ENCODE data around the gene VDR. TPM values are rescaled to one million over a fixed set of nuclear protein-coding genes. Genes with fewer than 3 reads are reported as not detected.

VDR gene
- total RNA-seq, 3 donors from 2014 or later = 83.5 to 95.1 (median 87.3) TPM

DNA sequence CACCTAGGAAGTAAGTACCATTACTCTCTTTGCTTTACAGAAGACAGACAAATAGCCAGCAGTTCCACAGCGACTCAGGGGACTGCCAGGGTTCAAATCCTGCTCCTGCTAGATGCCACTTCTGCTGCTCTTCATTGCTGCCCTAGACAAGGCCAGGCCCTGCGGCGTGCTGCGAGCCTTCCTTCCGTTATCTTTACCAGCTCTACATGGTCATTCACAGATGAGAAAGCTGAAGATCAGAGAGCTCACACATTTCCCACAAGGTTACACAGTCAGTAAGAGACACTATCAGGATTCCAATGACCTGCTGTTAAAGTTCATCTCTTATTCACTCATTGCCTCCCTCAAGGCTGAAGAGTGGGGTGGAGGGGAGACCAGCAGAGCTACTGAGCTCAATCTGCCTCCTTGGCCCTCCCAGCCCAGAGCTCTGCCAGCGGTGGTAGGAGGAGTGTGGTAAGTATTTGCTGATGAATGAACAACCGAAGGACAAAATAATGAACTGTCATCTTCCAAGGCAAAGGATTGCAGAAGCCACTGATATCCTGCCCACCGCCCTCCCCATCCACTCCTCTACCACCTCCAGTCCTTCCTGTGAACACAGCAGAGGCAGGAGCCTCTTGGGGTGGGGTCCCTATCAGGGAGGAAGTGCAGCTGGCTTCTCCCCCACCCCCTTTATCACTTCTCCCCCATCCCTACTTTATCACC, 70.4 kb downstream of the VDR start:
- no peak overlapping the region for H3K4me3 Mint-ChIP-seq
- H3K36me3 Mint-ChIP-seq (ENCODE audit: insufficient read depth) = no peaks in the 10 kb centered on the region
- ATAC-seq (no peak), DNase-seq (no peak)
- H3K4me1 Mint-ChIP-seq (ENCODE audit: low read depth) = peaks cover 81% of the 10 kb centered on the region
- no peaks in the 10 kb centered on the region for H3K27me3 Mint-ChIP-seq (ENCODE audit: low read depth)
- no peaks in the 10 kb centered on the region for H3K9me3 Mint-ChIP-seq

DNA sequence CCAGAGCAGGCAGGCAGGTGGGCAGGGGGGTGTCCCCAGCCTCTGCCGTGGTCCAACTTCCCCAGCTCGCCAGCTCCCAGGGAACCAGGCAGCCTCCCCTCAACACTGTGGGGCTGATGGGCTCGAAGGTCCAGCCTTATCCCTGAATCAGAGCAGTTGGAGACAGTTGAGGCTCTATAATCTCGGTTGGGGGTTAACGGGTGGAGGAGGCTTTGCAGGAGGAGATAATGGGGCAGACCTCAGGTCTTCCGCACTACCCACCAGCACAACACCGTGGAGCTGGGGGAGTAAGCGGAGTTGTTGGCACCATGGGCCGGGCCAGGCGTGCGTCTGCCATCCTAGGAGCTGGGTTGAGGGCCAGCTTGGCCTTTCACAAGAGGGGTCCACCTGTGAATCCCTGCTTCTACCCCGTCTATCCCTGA, 71.2 kb downstream of the VDR start:
- Mint-ChIP-seq H3K27me3 (ENCODE audit: low read depth) (no peaks in the 10 kb centered on the region), H3K4me1 (ENCODE audit: low read depth) (peaks cover 88% of the 10 kb centered on the region), H3K36me3 (ENCODE audit: insufficient read depth) (no peaks in the 10 kb centered on the region), H3K9me3 (no peaks in the 10 kb centered on the region), H3K4me3 (no peak overlapping the region)
- DNase-seq (no peak), ATAC-seq (no peak)

DNA sequence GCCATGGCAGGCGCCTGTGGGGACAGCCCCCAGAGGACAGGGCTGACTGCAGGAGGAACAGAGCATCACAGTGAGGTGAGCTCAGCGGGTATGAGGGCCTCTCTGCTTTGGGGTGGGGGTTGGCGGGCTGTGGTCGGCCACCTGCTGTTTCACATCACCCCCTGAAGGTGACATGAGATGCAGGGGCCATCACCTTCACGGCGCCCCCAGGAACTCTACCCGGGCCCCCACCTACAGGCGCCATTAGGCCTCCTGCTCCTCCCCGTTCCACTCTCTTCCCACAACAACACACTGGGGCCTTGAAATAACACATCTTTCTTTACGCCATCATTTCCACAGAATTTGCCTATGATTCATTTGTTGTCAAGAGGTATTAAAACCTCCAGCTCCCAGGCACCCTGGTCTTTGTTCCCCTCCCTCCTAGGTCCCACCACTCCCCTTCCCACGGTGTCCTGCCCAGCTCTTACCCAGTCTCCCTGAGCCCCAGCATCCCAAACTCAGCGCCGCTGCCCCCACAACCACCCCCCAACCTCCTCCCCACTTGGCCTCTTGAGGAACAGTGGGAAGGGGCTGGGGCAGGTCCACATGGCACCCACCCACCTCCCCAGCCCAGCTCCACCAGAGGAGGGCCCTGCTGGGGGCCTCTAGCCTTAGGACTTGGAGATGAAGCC, 72.4 kb downstream of the VDR start:
- Mint-ChIP-seq H3K4me1 (ENCODE audit: low read depth) (peaks cover 86% of the 10 kb centered on the region), H3K9me3 (no peaks in the 10 kb centered on the region), H3K27me3 (ENCODE audit: low read depth) (no peaks in the 10 kb centered on the region), H3K36me3 (ENCODE audit: insufficient read depth) (no peaks in the 10 kb centered on the region), H3K4me3 (peak overlapping the region; percentile 70)
- ATAC-seq (peak; percentile 77 to 78), DNase-seq (peak; percentile 33)

GRCh38 chr12:47829584-47829983, 75.2 kb downstream of the VDR start:
- DNase-seq (no peak), ATAC-seq (no peak)
- no peaks in the 10 kb centered on the region for H3K27me3 Mint-ChIP-seq (ENCODE audit: low read depth)
- H3K4me3 Mint-ChIP-seq = no peak overlapping the region
- H3K9me3 Mint-ChIP-seq = no peaks in the 10 kb centered on the region
- no peaks in the 10 kb centered on the region for H3K36me3 Mint-ChIP-seq (ENCODE audit: insufficient read depth)
- H3K4me1 Mint-ChIP-seq (ENCODE audit: low read depth) = peaks cover 89% of the 10 kb centered on the region

DNA sequence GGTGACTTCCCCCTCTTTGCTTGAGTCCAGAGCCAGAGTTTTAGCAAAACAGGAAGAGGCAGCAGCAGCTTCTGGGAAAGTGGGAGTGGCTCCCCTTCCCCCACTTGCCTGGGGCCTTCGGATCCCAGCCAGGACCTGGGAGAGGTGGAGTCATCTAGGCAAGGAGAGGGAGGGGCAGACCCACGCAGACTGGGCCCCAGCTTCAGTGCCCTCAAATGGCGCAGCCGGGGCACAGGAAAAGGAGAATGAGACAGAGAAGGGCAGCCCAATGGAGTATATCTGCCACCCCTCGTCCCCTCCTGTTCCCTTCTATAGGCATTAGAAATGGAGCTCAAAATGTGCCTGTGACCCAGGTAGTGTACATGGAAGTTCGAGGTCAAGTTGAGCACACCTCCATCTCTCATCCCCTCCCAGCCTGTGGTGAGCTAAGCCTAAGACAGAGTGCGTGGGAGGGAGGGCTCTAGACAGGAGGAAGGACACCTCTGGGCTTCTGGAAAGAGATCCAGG, 75.8 kb downstream of the VDR start:
- no peak for DNase-seq
- ATAC-seq = no peak
- Mint-ChIP-seq H3K27me3 (ENCODE audit: low read depth) (no peaks in the 10 kb centered on the region), H3K4me3 (no peak overlapping the region), H3K4me1 (ENCODE audit: low read depth) (peaks cover 89% of the 10 kb centered on the region), H3K36me3 (ENCODE audit: insufficient read depth) (no peaks in the 10 kb centered on the region), H3K9me3 (no peaks in the 10 kb centered on the region)

GRCh38 chr12:47828008-47828975, 76.5 kb downstream of the VDR start:
- no peak overlapping the region for H3K4me3 Mint-ChIP-seq
- no peaks in the 10 kb centered on the region for H3K36me3 Mint-ChIP-seq (ENCODE audit: insufficient read depth)
- H3K27me3 Mint-ChIP-seq (ENCODE audit: low read depth) = no peaks in the 10 kb centered on the region
- H3K4me1 Mint-ChIP-seq (ENCODE audit: low read depth) = peaks cover 89% of the 10 kb centered on the region
- no peak for DNase-seq
- no peak for ATAC-seq
- no peaks in the 10 kb centered on the region for H3K9me3 Mint-ChIP-seq

DNA sequence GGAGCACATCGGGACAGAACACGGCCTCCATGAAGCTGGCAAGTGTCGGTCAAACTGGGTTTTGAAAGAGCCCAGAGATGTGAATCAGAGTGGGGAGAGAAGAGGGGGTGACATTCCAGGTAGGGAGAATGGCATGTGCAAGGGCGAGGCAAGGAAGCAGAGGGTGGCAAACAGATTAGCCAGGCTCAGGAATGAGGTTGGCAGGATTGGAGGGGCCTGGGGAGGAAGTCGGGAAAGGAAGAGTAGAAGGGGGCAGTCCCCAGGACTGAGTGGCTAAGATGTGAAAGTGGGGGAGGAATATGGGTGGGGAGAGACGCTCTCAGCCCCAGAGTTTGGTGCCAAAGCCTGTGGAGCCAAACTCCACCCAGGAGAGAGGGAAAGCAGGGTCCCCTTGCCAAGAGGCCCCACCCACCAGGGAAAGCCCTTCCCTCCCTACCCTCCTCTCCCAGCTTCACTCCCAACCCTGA, 79.6 kb downstream of the VDR start:
- no peak for ATAC-seq
- Mint-ChIP-seq H3K36me3 (ENCODE audit: insufficient read depth) (no peaks in the 10 kb centered on the region), H3K4me1 (ENCODE audit: low read depth) (peaks cover 90% of the 10 kb centered on the region), H3K9me3 (no peaks in the 10 kb centered on the region), H3K4me3 (no peak overlapping the region), H3K27me3 (ENCODE audit: low read depth) (no peaks in the 10 kb centered on the region)
- no peak for DNase-seq

GRCh38 chr12:47824635-47825034, 80.2 kb downstream of the VDR start:
- peaks cover 90% of the 10 kb centered on the region for H3K4me1 Mint-ChIP-seq (ENCODE audit: low read depth)
- DNase-seq = no peak
- H3K27me3 Mint-ChIP-seq (ENCODE audit: low read depth) = no peaks in the 10 kb centered on the region
- no peak for ATAC-seq
- H3K4me3 Mint-ChIP-seq = peak overlapping the region; percentile 22
- no peaks in the 10 kb centered on the region for H3K9me3 Mint-ChIP-seq
- no peaks in the 10 kb centered on the region for H3K36me3 Mint-ChIP-seq (ENCODE audit: insufficient read depth)

DNA sequence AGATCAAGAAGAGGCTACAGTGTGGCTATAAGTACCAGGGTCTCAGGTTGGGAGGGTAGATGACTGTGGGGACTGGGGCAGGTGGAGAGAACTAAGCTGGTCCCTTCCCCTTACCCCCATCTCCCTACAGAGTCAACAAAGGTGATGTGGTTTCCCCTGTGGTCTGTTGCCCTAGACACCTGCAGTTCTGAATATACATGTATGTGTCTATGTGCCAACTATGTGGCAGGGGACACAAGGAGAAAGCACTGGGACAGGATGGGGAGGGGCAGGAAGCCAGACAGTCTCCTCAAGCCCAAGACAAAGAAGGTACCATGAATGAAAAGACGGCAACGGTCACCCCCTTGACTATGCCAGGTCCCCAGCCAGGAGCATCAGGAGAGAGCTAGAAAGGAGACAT, 80.6 kb downstream of the VDR start:
- H3K4me3 Mint-ChIP-seq = peak overlapping the region; percentile 22
- ATAC-seq (no peak), DNase-seq (no peak)
- no peaks in the 10 kb centered on the region for H3K9me3 Mint-ChIP-seq
- no peaks in the 10 kb centered on the region for H3K36me3 Mint-ChIP-seq (ENCODE audit: insufficient read depth)
- peaks cover 85% of the 10 kb centered on the region for H3K4me1 Mint-ChIP-seq (ENCODE audit: low read depth)
- no peaks in the 10 kb centered on the region for H3K27me3 Mint-ChIP-seq (ENCODE audit: low read depth)

GRCh38 chr12:47823422-47824086, 81.2 kb downstream of the VDR start:
- peaks cover 80% of the 10 kb centered on the region for H3K4me1 Mint-ChIP-seq (ENCODE audit: low read depth)
- H3K9me3 Mint-ChIP-seq = no peaks in the 10 kb centered on the region
- H3K4me3 Mint-ChIP-seq = peak overlapping the region; percentile 22

GRCh38 chr12:47822863-47823262, 81.9 kb downstream of the VDR start:
- H3K36me3 Mint-ChIP-seq (ENCODE audit: insufficient read depth) = peaks cover 8% of the 10 kb centered on the region
- H3K9me3 Mint-ChIP-seq = no peaks in the 10 kb centered on the region
- peaks cover 80% of the 10 kb centered on the region for H3K4me1 Mint-ChIP-seq (ENCODE audit: low read depth)
- no peak for DNase-seq
- H3K4me3 Mint-ChIP-seq = no peak overlapping the region
- no peak for ATAC-seq
- H3K27me3 Mint-ChIP-seq (ENCODE audit: low read depth) = no peaks in the 10 kb centered on the region

More at GRCh38 chr12:47823422-47824086, 81.2 kb downstream of the VDR start:
- ATAC-seq = no peak
- Mint-ChIP-seq H3K27me3 (ENCODE audit: low read depth) (no peaks in the 10 kb centered on the region), H3K36me3 (ENCODE audit: insufficient read depth) (peaks cover under 1% of the 10 kb centered on the region)
- no peak for DNase-seq

GRCh38 chr12:47822401-47822800, 82.4 kb downstream of the VDR start:
- H3K36me3 Mint-ChIP-seq (ENCODE audit: insufficient read depth) = peaks cover 11% of the 10 kb centered on the region
- H3K4me3 Mint-ChIP-seq = peak overlapping the region; percentile 11
- H3K9me3 Mint-ChIP-seq = no peaks in the 10 kb centered on the region
- ATAC-seq = no peak
- peaks cover 84% of the 10 kb centered on the region for H3K4me1 Mint-ChIP-seq (ENCODE audit: low read depth)
- no peak for DNase-seq
- no peaks in the 10 kb centered on the region for H3K27me3 Mint-ChIP-seq (ENCODE audit: low read depth)

GRCh38 chr12:47821346-47821706, 83.5 kb downstream of the VDR start:
- H3K36me3 Mint-ChIP-seq (ENCODE audit: insufficient read depth) = peaks cover 15% of the 10 kb centered on the region
- DNase-seq (no peak), ATAC-seq (no peak)
- H3K4me1 Mint-ChIP-seq (ENCODE audit: low read depth) = peaks cover 82% of the 10 kb centered on the region
- H3K9me3 Mint-ChIP-seq = no peaks in the 10 kb centered on the region
- H3K27me3 Mint-ChIP-seq (ENCODE audit: low read depth) = no peaks in the 10 kb centered on the region
- peak overlapping the region; percentile 92 for H3K4me3 Mint-ChIP-seq

Data from activated T-cell treated with anti-CD3 and anti-CD28 coated beads, Interleukin-2, amount 50 U/mL, for 4 hours (primary cell).